ENCODE measurements around the gene STAG2.

STAG2 gene

DNA sequence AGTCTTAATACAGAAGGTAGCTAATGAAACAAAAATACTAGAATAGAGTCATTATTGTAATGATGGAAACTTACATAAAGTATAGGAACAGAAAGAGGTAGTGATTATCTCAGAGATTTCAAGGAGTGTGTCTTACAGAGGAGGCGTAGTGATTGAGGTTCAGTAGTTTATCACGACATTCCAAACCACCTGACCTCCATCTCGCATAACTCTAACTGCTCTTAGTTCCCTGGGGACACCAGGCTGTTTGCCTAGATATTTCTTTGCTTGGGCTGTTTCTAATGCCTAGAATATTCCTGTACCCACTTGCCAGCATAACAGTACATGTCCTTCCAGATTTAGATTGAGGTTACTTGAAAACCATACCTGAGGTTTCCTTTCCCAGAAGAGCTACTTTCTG lies 29.1 kb downstream of the STAG2 start:
- Histone ChIP-seq H3K36me3 (ENCODE audit: insufficient read depth, low read length) (no peaks in the 10 kb centered on the region), H3K9ac (ENCODE audit: low read depth, low read length) (no peak overlapping the region), H3K4me1 (ENCODE audit: insufficient read depth, low read length) (0 out of 2 replicates have a peak, but pooled peaks cover 6% of the 10 kb centered on the region), H3K9me3 (ENCODE audit: control insufficient read depth, insufficient read depth, low read length) (no peaks in the 10 kb centered on the region)

DNA sequence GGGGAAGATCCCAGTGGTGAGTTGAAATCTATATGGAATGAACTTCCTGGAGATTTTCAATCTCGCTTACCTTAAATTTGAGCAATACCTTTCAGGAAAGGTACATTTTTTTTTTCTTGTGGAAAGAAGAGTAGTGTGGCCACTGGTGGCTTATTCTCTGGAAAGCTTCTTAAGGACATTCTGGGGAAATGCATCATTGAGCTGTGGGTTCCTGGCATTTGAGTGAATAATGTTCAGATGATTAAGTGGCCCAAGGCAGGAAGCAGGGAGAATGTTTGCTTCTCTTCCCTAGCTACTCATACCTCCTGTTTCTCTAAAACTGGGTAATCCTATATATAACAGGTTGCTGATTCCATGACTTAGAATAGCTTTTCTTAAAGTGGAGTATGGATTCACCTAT lies 31.8 kb downstream of the STAG2 start:
- H3K4me1 ChIP-seq (ENCODE audit: insufficient read depth, low read length), result 0 out of 2 replicates have a peak, but pooled peaks cover 6% of the 10 kb centered on the region
- H3K9ac ChIP-seq (ENCODE audit: low read depth, low read length), result no peak overlapping the region
- no peaks in the 10 kb centered on the region for H3K9me3 ChIP-seq (ENCODE audit: control insufficient read depth, insufficient read depth, low read length)
- H3K36me3 ChIP-seq (ENCODE audit: insufficient read depth, low read length), result no peaks in the 10 kb centered on the region

DNA sequence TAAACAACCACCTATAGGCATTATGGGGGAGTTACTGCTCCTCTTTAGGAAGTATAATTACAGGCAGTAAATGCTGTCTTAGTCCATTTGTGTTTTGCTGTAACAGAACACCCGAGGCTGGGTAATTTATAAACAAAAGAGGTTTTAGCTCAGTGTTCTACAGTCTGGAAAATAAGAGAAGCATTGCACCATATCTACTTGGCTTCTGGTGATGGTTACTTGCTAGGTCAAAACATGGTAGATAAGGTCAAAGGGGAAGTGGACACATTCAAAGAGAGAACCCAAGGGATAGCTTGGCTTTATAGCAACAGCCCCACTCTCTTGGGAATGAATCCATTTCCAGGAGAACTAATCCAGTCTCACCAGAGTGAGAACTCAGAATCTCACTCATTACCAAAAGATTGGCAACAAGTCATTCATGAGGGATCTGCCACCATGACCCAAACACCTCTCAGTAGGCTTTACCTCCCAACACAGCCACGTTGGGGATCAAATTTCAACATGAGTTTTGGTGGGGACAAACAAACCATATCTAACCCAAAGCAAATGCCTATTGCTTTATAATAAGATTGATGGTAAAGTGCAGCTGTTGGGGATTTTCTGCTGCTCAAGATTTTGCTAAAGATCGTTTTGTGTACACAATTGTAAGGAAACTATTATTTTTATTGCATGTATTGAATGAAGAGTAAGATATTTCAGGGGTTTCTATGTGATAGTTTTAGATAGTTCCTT lies 32.6 kb downstream of the STAG2 start:
- Histone ChIP-seq H3K36me3 (ENCODE audit: insufficient read depth, low read length) (no peaks in the 10 kb centered on the region), H3K9me3 (ENCODE audit: control insufficient read depth, insufficient read depth, low read length) (no peaks in the 10 kb centered on the region), H3K9ac (ENCODE audit: low read depth, low read length) (no peak overlapping the region), H3K4me1 (ENCODE audit: insufficient read depth, low read length) (0 out of 2 replicates have a peak, but pooled peaks cover 6% of the 10 kb centered on the region)

DNA sequence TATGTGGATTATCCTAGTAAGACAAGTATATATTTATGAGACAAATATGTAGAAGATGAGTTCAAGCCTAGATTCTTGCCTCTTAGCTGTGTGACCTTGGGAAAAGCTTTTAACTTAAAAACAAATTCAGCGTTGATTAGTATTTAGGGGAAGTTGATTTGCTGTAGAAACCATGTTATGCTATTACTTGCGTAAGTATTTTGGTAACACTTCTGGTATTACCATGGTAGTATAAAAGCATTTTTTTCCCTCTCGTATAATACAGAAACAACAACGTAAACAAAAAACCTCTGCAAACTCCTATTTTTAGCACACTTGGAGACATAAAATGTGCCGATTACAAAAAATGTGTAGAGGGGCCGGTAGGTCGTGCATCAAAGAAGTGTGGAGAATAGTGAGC lies 33.2 kb downstream of the STAG2 start:
- Histone ChIP-seq H3K9ac (ENCODE audit: low read depth, low read length) (no peak overlapping the region), H3K4me1 (ENCODE audit: insufficient read depth, low read length) (0 out of 2 replicates have a peak, but pooled peaks cover 6% of the 10 kb centered on the region), H3K9me3 (ENCODE audit: control insufficient read depth, insufficient read depth, low read length) (no peaks in the 10 kb centered on the region), H3K36me3 (ENCODE audit: insufficient read depth, low read length) (no peaks in the 10 kb centered on the region)

DNA sequence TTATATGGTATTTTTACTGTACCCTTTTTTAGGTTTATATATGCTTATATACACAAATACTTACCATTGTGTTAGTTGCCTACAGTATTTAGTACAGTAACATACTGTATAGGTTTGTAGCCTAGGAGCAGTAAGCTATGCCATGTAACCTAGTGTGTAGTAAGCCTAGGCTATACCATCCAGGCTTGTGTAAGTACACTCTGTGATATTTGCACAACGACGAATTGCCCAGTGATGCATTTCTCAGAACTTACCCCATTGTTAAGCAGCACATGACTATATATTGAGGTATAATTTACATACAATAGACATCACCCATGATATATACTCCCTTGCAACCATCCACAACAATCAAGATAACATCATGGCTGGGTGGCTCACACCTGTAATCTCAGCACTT lies 40.1 kb downstream of the STAG2 start:
- Histone ChIP-seq H3K9me3 (ENCODE audit: control insufficient read depth, insufficient read depth, low read length) (no peaks in the 10 kb centered on the region), H3K4me1 (ENCODE audit: insufficient read depth, low read length) (no peaks in the 10 kb centered on the region), H3K36me3 (ENCODE audit: insufficient read depth, low read length) (no peaks in the 10 kb centered on the region), H3K9ac (ENCODE audit: low read depth, low read length) (no peak overlapping the region)

DNA sequence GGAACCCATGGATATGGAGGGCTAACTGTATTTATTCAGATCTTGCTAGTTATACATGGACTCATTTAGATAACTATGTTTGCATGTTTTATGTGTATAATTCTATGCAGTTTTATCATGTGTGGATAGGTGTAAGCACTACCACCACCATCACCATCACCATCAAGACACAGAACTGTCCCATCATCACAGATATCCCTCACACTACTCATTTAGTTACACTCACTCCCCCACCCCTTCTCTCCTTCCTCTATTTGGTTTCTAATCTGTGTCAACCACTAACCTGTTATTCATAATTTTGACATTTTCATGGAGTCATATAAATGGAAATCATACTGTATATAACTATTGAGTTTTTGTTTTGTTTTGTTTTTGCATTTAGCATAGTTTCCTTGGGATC lies 43.7 kb downstream of the STAG2 start:
- Histone ChIP-seq H3K36me3 (ENCODE audit: insufficient read depth, low read length) (no peaks in the 10 kb centered on the region), H3K9me3 (ENCODE audit: control insufficient read depth, insufficient read depth, low read length) (no peaks in the 10 kb centered on the region), H3K4me1 (ENCODE audit: insufficient read depth, low read length) (no peaks in the 10 kb centered on the region), H3K9ac (ENCODE audit: low read depth, low read length) (no peak overlapping the region)

DNA sequence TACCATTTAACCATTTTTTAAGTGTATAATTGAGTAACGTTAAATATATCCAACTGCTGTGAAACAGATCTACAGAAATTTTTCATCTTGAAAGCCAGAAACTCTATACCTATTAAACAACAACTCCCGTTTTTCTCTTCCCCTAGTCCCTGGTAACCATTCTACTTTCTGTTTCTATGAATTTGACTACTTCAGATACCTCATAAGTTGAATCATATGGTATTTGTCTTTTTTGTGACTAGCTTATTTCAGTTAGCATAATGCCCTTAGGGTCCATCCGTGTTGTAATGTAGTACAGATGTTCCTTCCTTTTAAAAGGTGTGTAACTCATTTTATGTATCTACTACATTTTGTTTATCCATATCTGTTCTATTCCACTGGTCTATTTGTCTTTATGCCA lies 48.7 kb downstream of the STAG2 start:
- H3K9ac ChIP-seq (ENCODE audit: low read depth, low read length), result no peak overlapping the region
- H3K36me3 ChIP-seq (ENCODE audit: insufficient read depth, low read length), result no peaks in the 10 kb centered on the region
- H3K9me3 ChIP-seq (ENCODE audit: control insufficient read depth, insufficient read depth, low read length), result no peaks in the 10 kb centered on the region
- H3K4me1 ChIP-seq (ENCODE audit: insufficient read depth, low read length), result no peaks in the 10 kb centered on the region

DNA sequence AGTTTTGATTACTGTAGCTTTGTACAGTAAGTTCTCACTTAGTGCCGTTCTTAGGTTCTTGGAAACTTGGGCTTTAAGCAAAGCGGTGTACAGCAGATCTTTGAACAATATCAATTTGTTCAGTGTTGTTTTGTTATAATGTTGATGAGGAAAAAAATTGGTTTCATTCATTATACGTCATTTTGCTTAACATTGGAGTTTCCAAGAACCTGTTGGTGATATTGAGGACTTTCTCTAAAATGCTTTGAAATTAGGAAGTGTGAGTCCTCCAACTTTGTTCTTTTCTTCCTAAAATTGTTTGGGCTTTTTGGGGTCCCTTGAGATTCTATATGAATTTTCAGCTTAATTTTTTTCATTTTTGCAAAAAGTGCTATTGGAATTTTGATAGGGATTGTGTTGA lies 49.1 kb downstream of the STAG2 start:
- no peak overlapping the region for H3K9ac ChIP-seq (ENCODE audit: low read depth, low read length)
- H3K9me3 ChIP-seq (ENCODE audit: control insufficient read depth, insufficient read depth, low read length), result no peaks in the 10 kb centered on the region
- no peaks in the 10 kb centered on the region for H3K4me1 ChIP-seq (ENCODE audit: insufficient read depth, low read length)
- no peaks in the 10 kb centered on the region for H3K36me3 ChIP-seq (ENCODE audit: insufficient read depth, low read length)

DNA sequence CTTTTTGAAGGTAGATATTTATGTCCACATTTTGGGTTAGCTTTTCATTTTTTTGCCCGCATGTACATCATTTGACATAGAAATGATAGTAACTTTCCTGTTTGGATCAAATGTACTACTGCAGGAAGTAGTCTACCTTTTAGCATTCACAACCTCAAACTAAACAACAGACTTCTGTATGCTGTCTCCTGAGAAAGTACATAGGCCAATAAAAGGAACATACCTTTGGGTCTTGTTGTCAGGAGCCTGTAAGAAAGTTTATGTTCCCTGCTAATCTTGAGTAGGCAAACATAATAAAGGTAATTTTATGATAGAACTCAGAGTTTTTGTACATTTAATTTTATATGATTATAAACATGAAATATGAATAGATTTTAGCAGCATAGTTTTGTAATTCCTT lies 54.2 kb downstream of the STAG2 start:
- H3K4me1 ChIP-seq (ENCODE audit: insufficient read depth, low read length), result no peaks in the 10 kb centered on the region
- no peaks in the 10 kb centered on the region for H3K9me3 ChIP-seq (ENCODE audit: control insufficient read depth, insufficient read depth, low read length)
- no peaks in the 10 kb centered on the region for H3K36me3 ChIP-seq (ENCODE audit: insufficient read depth, low read length)
- no peak overlapping the region for H3K9ac ChIP-seq (ENCODE audit: low read depth, low read length)

DNA sequence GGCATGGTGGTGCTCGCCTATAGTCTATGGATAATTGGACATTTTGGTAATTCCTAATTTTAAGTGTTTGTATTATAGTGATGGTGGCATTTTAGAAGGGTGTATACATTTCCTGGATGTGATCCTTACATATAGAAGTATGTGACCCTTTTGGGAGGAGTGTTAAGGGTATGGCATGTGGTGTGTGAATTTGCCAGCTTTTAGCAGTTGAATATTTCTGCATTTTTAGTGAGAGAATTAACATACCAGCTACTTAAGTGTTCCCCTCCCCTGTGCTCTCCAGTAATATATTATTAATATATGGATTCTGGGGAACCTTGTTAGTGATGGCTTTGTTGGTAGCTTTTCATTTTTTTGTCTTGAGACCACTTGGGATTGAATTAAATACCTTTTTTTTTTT lies 55.3 kb downstream of the STAG2 start:
- H3K4me1 ChIP-seq (ENCODE audit: insufficient read depth, low read length), result no peaks in the 10 kb centered on the region
- no peaks in the 10 kb centered on the region for H3K9me3 ChIP-seq (ENCODE audit: control insufficient read depth, insufficient read depth, low read length)
- H3K9ac ChIP-seq (ENCODE audit: low read depth, low read length), result no peak overlapping the region
- no peaks in the 10 kb centered on the region for H3K36me3 ChIP-seq (ENCODE audit: insufficient read depth, low read length)

DNA sequence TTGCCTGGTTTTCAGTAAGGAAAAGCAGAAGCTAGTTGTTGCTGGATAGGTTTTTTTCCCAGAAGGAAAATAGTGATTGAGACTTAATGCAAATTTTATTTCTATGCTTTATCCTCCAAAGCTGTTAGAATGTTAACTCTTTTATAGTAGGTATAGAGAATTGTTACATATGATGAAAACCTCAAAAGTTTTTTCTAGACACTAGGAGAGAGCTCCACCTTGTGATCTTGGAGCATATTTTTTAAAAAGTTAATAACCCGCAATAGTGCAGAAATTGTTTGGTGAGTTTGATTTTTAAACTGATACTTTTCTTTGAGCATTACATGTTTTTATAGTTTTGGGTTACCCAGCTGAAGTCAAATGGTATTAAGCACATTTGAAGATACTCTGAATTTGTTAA lies 56.5 kb downstream of the STAG2 start:
- Histone ChIP-seq H3K36me3 (ENCODE audit: insufficient read depth, low read length) (no peaks in the 10 kb centered on the region), H3K9ac (ENCODE audit: low read depth, low read length) (no peak overlapping the region), H3K4me1 (ENCODE audit: insufficient read depth, low read length) (no peaks in the 10 kb centered on the region), H3K9me3 (ENCODE audit: control insufficient read depth, insufficient read depth, low read length) (no peaks in the 10 kb centered on the region)

DNA sequence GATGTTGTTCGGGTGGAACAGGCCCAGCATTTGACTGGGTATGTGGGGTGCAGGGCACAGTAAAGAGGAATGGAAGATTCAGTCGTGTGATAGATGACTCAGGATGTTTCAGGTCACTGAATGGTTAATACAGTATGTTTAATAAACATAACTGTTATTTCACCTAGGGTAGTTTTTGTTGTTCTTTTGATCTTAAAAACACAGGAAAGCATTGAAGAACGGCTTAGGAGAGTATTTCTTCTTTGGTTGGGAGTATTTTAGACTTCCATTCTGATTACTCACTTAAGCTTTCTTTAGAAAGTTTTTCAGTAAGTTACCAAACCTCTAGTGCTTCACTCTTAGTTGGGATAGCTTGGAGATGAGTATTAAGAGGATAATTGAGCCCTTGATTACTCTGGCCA lies 62.3 kb downstream of the STAG2 start:
- no peak overlapping the region for H3K9ac ChIP-seq (ENCODE audit: low read depth, low read length)
- H3K4me1 ChIP-seq (ENCODE audit: insufficient read depth, low read length), result no peaks in the 10 kb centered on the region
- no peaks in the 10 kb centered on the region for H3K9me3 ChIP-seq (ENCODE audit: control insufficient read depth, insufficient read depth, low read length)
- H3K36me3 ChIP-seq (ENCODE audit: insufficient read depth, low read length), result no peaks in the 10 kb centered on the region

DNA sequence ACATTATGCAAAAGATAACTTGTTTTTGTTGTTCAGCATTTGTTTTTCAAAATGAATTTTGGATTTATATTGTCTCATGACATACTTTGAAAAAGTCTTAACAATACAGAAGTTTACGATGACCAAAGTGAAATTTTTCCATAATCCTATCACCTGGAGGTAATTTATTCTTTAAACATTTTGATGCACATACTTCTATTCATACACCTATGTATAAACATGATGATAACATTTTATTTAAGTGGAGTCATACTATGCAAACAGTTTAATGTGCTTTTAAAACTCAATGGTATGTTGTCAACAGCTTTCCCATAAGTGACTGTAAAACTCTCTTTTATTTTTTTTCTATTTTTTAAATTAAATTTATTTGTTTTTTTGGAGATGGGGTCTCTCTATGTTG lies 65.0 kb downstream of the STAG2 start:
- Histone ChIP-seq H3K9me3 (ENCODE audit: control insufficient read depth, insufficient read depth, low read length) (no peaks in the 10 kb centered on the region), H3K36me3 (ENCODE audit: insufficient read depth, low read length) (no peaks in the 10 kb centered on the region; the same call in 1 of the 2 replicates), H3K4me1 (ENCODE audit: insufficient read depth, low read length) (no peaks in the 10 kb centered on the region), H3K9ac (ENCODE audit: low read depth, low read length) (no peak overlapping the region)

DNA sequence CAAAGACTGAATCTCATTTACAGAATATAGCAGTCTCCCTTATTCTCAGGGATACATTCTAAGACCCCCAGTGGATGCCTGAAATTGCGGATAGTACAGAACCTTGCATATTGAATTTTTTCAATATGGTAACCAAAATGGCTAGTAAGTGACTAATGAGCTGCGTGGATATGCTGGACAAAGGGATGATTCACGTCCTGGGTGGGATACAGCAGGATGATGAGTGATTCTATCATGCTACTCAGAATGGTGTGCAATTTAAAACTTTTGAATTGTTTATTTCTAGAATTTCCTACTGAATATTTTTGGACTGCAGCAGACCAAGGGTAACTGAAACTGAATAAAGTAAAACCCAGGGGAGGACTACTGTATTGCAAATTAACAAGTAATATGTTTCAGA lies 66.7 kb downstream of the STAG2 start:
- Histone ChIP-seq H3K36me3 (ENCODE audit: insufficient read depth, low read length) (no peaks in the 10 kb centered on the region; the same call in 1 of the 2 replicates), H3K4me1 (ENCODE audit: insufficient read depth, low read length) (no peaks in the 10 kb centered on the region), H3K9ac (ENCODE audit: low read depth, low read length) (no peak overlapping the region), H3K9me3 (ENCODE audit: control insufficient read depth, insufficient read depth, low read length) (no peaks in the 10 kb centered on the region)

DNA sequence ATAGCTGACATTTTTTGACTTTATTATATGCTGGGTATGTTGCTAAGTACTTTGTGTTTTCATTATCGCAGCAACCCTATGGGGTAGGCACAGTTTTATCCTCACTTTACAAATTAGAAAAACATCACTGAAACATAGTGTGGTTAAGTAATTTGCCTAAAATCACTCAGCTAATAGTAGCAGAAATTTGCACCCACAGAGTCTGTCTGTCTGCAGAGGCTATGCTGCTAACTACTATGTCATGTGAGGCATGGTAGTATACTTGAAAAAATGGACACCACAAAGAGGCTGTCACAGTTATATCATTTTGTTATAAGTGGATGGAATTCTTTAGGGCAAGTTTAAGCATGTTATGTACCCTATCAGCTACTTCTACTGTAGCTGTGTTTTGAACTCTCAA lies 69.0 kb downstream of the STAG2 start:
- H3K4me1 ChIP-seq (ENCODE audit: insufficient read depth, low read length), result no peaks in the 10 kb centered on the region
- no peaks in the 10 kb centered on the region for H3K9me3 ChIP-seq (ENCODE audit: control insufficient read depth, insufficient read depth, low read length)
- no peak overlapping the region for H3K9ac ChIP-seq (ENCODE audit: low read depth, low read length)
- H3K36me3 ChIP-seq (ENCODE audit: insufficient read depth, low read length), result no peaks in the 10 kb centered on the region; the same call in 1 of the 2 replicates
